HG03460 (cell line): ENCODE results near the gene NCBP2L.
A peak's percentile ranks its signal among the peaks of the same experiment; 100 is the strongest.

Experiments
- ATAC-seq: cut with Tn5 transposase; IDR thresholded peaks from one replicate; pipeline ENCODE4 v1.9.1; 2021; ENCODE audit not compliant: unreplicated experiment

NCBP2L gene

GRCh38 chrX:107777536-107777832 lies at the start of gene NCBP2L:
TSS of gene NCBP2L (plus strand) at chrX:107777733. CDS start at chrX:107794221, 16,488 bp downstream.
- ATAC-seq: no peak

- ATAC-seq: no peak
Measured at GRCh38 chrX:107728371-107729099, 49.0 kb upstream of the NCBP2L start.

GRCh38 chrX:107729558-107730297 lies 47.8 kb upstream of the NCBP2L start:
- peak; percentile 82 for ATAC-seq

GRCh38 chrX:107730298-107730655 lies 47.3 kb upstream of the NCBP2L start:
- ATAC-seq: no peak

- ATAC-seq: no peak
Measured at GRCh38 chrX:107730991-107731766, 46.4 kb upstream of the NCBP2L start.

GRCh38 chrX:107731831-107732502 lies 45.6 kb upstream of the NCBP2L start:
- no peak for ATAC-seq

GRCh38 chrX:107733686-107734085 lies 43.8 kb upstream of the NCBP2L start:
- ATAC-seq: no peak

GRCh38 chrX:107734646-107735045 lies 42.9 kb upstream of the NCBP2L start:
- no peak for ATAC-seq

- ATAC-seq: no peak
Measured at GRCh38 chrX:107736781-107737531, 40.6 kb upstream of the NCBP2L start.

- ATAC-seq: no peak
Measured at GRCh38 chrX:107738272-107738671, 39.3 kb upstream of the NCBP2L start.

- ATAC-seq: no peak
Measured at GRCh38 chrX:107738768-107739167, 38.8 kb upstream of the NCBP2L start.

- no peak for ATAC-seq
Measured at GRCh38 chrX:107739541-107739940, 38.0 kb upstream of the NCBP2L start.

GRCh38 chrX:107741404-107741790 lies 36.1 kb upstream of the NCBP2L start:
- ATAC-seq: peak; percentile 25

GRCh38 chrX:107742700-107743191 lies 34.8 kb upstream of the NCBP2L start:
- ATAC-seq: no peak

- no peak for ATAC-seq
Measured at GRCh38 chrX:107743995-107744394, 33.5 kb upstream of the NCBP2L start.

- no peak for ATAC-seq
Measured at GRCh38 chrX:107744868-107745267, 32.7 kb upstream of the NCBP2L start.

GRCh38 chrX:107747596-107748161 lies 29.9 kb upstream of the NCBP2L start:
- no peak for ATAC-seq

- ATAC-seq: no peak
Measured at GRCh38 chrX:107748506-107748905, 29.0 kb upstream of the NCBP2L start.

GRCh38 chrX:107750263-107750662 lies 27.3 kb upstream of the NCBP2L start:
- no peak for ATAC-seq

GRCh38 chrX:107750861-107751445 lies 26.6 kb upstream of the NCBP2L start:
- no peak for ATAC-seq
